DND-41 (cell line): ENCODE data around the gene R3HDM1.
A peak's percentile ranks its signal among the peaks of the same experiment; 100 is the strongest.

Experiments used
- ATAC-seq: fragments of 200-7000 bp; cut with Tn5 transposase; 3 replicates; pipeline ENCODE4 v1.9.1; 2021; ENCODE audit warnings: low read depth; ENCODE audit not compliant: insufficient read depth
- DNase-seq: peaks from one replicate; pipeline ENCODE4 v3.0.0-alpha.2; 2020
- H2AFZ ChIP-seq: 2 replicates; pipeline ENCODE4 v1.6.0; 2012; ENCODE audit warnings: low read depth, low read length
- H3K27ac ChIP-seq: 2 replicates; pipeline ENCODE4 v1.5.1; 2012; ENCODE audit warnings: low read length, inconsistent platforms
- H3K27me3 ChIP-seq: fragments of 200-600 bp; sonication (generic); 2 replicates; pipeline ENCODE4 v1.6.0; 2012; ENCODE audit warnings: low read length, mild to moderate bottlenecking, inconsistent platforms; ENCODE audit not compliant: insufficient read depth, poor library complexity
- H3K36me3 ChIP-seq: 2 replicates; pipeline ENCODE4 v1.5.1; 2012; ENCODE audit warnings: low read length, inconsistent platforms; ENCODE audit not compliant: insufficient read depth
- H3K4me1 ChIP-seq: 2 replicates; pipeline ENCODE4 v1.5.1; 2012; ENCODE audit warnings: mild to moderate bottlenecking, low read length; ENCODE audit not compliant: insufficient read depth
- H3K4me2 ChIP-seq: 2 replicates; pipeline ENCODE4 v1.6.0; 2012; ENCODE audit warnings: mild to moderate bottlenecking, moderate library complexity, low read length, inconsistent platforms; ENCODE audit not compliant: insufficient read depth
- H3K4me3 ChIP-seq, 2 experiments: fragments of 200-600 bp in 1 of 2; shearing (Covaris generic) in 1 of 2; 2 replicates each; pipeline ENCODE4 v1.5.1; 2012 to 2016; ENCODE audit warnings: inconsistent platforms in 2 of 2, low read length in 2 of 2, mild to moderate bottlenecking in 2 of 2, low read depth in 1 of 2, moderate library complexity in 1 of 2
- H3K79me2 ChIP-seq: 2 replicates; pipeline ENCODE4 v1.6.0; 2012; ENCODE audit warnings: low read length, inconsistent platforms; ENCODE audit not compliant: insufficient read depth
- H3K9ac ChIP-seq: 2 replicates; pipeline ENCODE4 v1.6.0; 2012; ENCODE audit warnings: low read depth, mild to moderate bottlenecking, inconsistent platforms, low read length, moderate library complexity
- H3K9me3 ChIP-seq: 2 replicates; pipeline ENCODE4 v1.5.1; 2012; ENCODE audit warnings: low read length, moderate library complexity, mild to moderate bottlenecking, inconsistent platforms; ENCODE audit not compliant: insufficient read depth, severe bottlenecking
- H4K20me1 ChIP-seq: 2 replicates; pipeline ENCODE4 v1.6.0; 2012; ENCODE audit warnings: low read length; ENCODE audit not compliant: insufficient read depth
- CTCF ChIP-seq: IDR thresholded peaks from 2 replicates; pipeline ENCODE4 v1.5.1; 2012; ENCODE audit warnings: borderline replicate concordance, low read length, moderate library complexity, mild to moderate bottlenecking; ENCODE audit not compliant: poor library complexity, severe bottlenecking; ENCODE audit errors: extremely low read depth
- EZH2 ChIP-seq: IDR thresholded peaks from 3 replicates; pipeline ENCODE4 v1.6.1; 2012; ENCODE audit warnings: borderline replicate concordance, low read depth, mild to moderate bottlenecking, moderate library complexity, low read length, inconsistent platforms; ENCODE audit not compliant: severe bottlenecking

The R3HDM1 gene

GRCh38 chr2:135636982-135637381, 105.7 kb downstream of the R3HDM1 start:
- ATAC-seq (peak; percentile 27; the same call in 1 of the 3 replicates), DNase-seq (no peak)
- TF ChIP-seq CTCF, result no peak
- no peak for TF ChIP-seq EZH2
- Histone ChIP-seq H3K4me1 (no peaks in the 10 kb centered on the region), H3K27ac (no peak overlapping the region), H3K36me3 (peaks cover 77% of the 10 kb centered on the region), H3K4me3 (no peak overlapping the region), H3K9me3 (no peaks in the 10 kb centered on the region), H2AFZ (no peak overlapping the region), H3K27me3 (no peaks in the 10 kb centered on the region), H3K79me2 (no peaks in the 10 kb centered on the region), H3K4me2 (no peak overlapping the region), H3K9ac (no peak overlapping the region), H4K20me1 (no peaks in the 10 kb centered on the region)

DNA sequence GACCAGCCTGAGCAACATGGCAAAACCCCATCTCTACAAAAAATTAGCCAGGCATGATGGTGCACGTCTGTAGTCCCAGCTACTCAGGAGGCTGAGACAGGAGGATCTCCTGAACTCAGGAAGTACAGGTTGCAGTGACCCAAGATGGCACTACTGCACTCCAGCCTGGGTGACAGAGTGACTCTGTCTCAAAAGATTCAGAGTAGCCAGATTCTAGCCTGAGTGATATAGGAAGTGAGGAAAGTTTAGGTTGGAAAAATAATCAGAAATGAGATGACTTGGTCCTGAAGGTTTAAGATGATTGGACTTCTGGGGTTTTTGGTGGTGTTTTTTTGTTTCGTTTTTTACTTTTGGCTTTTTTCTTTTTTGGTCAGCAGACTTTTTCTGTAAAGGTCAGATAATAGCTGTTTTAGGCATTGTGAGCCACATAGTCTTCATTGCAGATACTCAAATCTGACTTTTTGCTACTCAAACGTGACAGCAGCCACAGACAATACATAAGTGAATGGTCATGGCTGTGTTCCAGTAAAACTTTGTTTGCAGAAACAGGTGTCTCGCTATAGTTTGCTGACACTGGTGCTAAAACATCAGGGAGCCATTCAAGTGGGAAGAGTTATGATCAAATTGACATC, 106.3 kb downstream of the R3HDM1 start:
- ATAC-seq (no peak), DNase-seq (no peak)
- no peak overlapping the region for H3K27ac ChIP-seq
- H3K4me3 ChIP-seq, result no peak overlapping the region
- no peak overlapping the region for H3K4me2 ChIP-seq
- no peak overlapping the region for H2AFZ ChIP-seq
- no peak overlapping the region for H3K9ac ChIP-seq
- no peaks in the 10 kb centered on the region for H3K4me1 ChIP-seq
- no peaks in the 10 kb centered on the region for H3K79me2 ChIP-seq
- H3K27me3 ChIP-seq, result no peaks in the 10 kb centered on the region
- no peaks in the 10 kb centered on the region for H3K9me3 ChIP-seq
- H3K36me3 ChIP-seq, result peaks cover 71% of the 10 kb centered on the region
- TF ChIP-seq EZH2 (no peak), CTCF (no peak)
- H4K20me1 ChIP-seq, result no peaks in the 10 kb centered on the region

GRCh38 chr2:135638825-135639224, 107.5 kb downstream of the R3HDM1 start:
- DNase-seq (no peak), ATAC-seq (no peak)
- Histone ChIP-seq H3K36me3 (peaks cover 70% of the 10 kb centered on the region), H4K20me1 (no peaks in the 10 kb centered on the region), H3K79me2 (no peaks in the 10 kb centered on the region), H3K9me3 (no peaks in the 10 kb centered on the region), H3K27ac (no peak overlapping the region), H3K9ac (no peak overlapping the region), H3K4me3 (no peak overlapping the region), H3K4me1 (no peaks in the 10 kb centered on the region), H2AFZ (no peak overlapping the region), H3K4me2 (no peak overlapping the region), H3K27me3 (no peaks in the 10 kb centered on the region)
- no peak for TF ChIP-seq CTCF
- no peak for TF ChIP-seq EZH2
